ENCODE results near the gene SLC25A12.

Gene SLC25A12

GRCh38 chr2:171735991-171736710, 157.9 kb downstream of the SLC25A12 start:
- TF ChIP-seq, protein P1, sequence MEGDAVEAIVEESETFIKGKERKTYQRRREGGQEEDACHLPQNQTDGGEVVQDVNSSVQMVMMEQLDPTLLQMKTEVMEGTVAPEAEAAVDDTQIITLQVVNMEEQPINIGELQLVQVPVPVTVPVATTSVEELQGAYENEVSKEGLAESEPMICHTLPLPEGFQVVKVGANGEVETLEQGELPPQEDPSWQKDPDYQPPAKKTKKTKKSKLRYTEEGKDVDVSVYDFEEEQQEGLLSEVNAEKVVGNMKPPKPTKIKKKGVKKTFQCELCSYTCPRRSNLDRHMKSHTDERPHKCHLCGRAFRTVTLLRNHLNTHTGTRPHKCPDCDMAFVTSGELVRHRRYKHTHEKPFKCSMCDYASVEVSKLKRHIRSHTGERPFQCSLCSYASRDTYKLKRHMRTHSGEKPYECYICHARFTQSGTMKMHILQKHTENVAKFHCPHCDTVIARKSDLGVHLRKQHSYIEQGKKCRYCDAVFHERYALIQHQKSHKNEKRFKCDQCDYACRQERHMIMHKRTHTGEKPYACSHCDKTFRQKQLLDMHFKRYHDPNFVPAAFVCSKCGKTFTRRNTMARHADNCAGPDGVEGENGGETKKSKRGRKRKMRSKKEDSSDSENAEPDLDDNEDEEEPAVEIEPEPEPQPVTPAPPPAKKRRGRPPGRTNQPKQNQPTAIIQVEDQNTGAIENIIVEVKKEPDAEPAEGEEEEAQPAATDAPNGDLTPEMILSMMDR (IDR thresholded peaks at IDR 0.05; ENCODE audit: low read depth, low read length, missing control alignments), result no peak
- H3K4me3 ChIP-seq (ENCODE audit: low read depth, low read length), result no peak overlapping the region
- no peak for DNase-seq (ENCODE audit: low read depth)

Measured in GM12864 (cell line).